Type B pancreatic cell (in vitro differentiated cells): ENCODE data around the gene SRSF5. TPM values are rescaled to one million over a fixed set of nuclear protein-coding genes. Genes with fewer than 3 reads are reported as not detected.

ENCODE experiments used
- DNase-seq: peaks from one replicate; pipeline ENCODE4 v3.0.0; 2021; ENCODE audit warnings: mixed read lengths; ENCODE audit not compliant: unreplicated experiment; ENCODE audit errors: extremely low spot score
- H3K27ac Mint-ChIP-seq: 2 replicates; pipeline ENCODE4 v1.8.0; 2021; ENCODE audit warnings: mild to moderate bottlenecking, mixed read lengths
- H3K27me3 Mint-ChIP-seq: 2 replicates; pipeline ENCODE4 v1.8.0; 2021; ENCODE audit warnings: mixed read lengths
- H3K36me3 Mint-ChIP-seq: 2 replicates; pipeline ENCODE4 v1.8.0; 2021; ENCODE audit warnings: mixed read lengths
- H3K4me1 Mint-ChIP-seq: one replicate; pipeline ENCODE4 v1.8.0; 2021; ENCODE audit warnings: mixed read lengths; ENCODE audit not compliant: unreplicated experiment
- H3K4me3 Mint-ChIP-seq: 2 replicates; pipeline ENCODE4 v1.8.0; 2021; ENCODE audit warnings: mild to moderate bottlenecking, mixed read lengths
- H3K9me3 Mint-ChIP-seq: 2 replicates; pipeline ENCODE4 v1.8.0; 2021; ENCODE audit warnings: mixed read lengths
- CTCF ChIP-seq: fragments of 200-600 bp; sonication (generic); conservative IDR thresholded peaks from 2 replicates; pipeline ENCODE4 v1.5.0; 2021; ENCODE audit warnings: antibody characterized with exemption, mild to moderate bottlenecking
- total RNA-seq: library from RNA; stranded (reverse); gene quantifications from 2 replicates; pipeline ENCODE4 v1.2.1, GENCODE V29; 2021; ENCODE audit warnings: low replicate concordance

SRSF5 gene
- total RNA-seq, 1 donor from 2014 or later, result 388 TPM

GRCh38 chr14:69816216-69816615 lies 49.3 kb downstream of the SRSF5 start:
- Mint-ChIP-seq H3K27me3 (peaks cover 4% of the 10 kb centered on the region), H3K27ac (no peak overlapping the region), H3K36me3 (no peaks in the 10 kb centered on the region), H3K9me3 (no peaks in the 10 kb centered on the region), H3K4me3 (no peak overlapping the region), H3K4me1 (peaks cover 4% of the 10 kb centered on the region)
- no peak for DNase-seq
- TF ChIP-seq CTCF, result no peak

GRCh38 chr14:69818758-69819191 lies 51.8 kb downstream of the SRSF5 start:
- peaks cover 4% of the 10 kb centered on the region for H3K27me3 Mint-ChIP-seq
- H3K27ac Mint-ChIP-seq, result no peak overlapping the region
- no peak overlapping the region for H3K4me3 Mint-ChIP-seq
- H3K36me3 Mint-ChIP-seq, result no peaks in the 10 kb centered on the region
- DNase-seq, result no peak
- no peaks in the 10 kb centered on the region for H3K9me3 Mint-ChIP-seq
- H3K4me1 Mint-ChIP-seq, result peaks cover 4% of the 10 kb centered on the region
- TF ChIP-seq CTCF, result peak; percentile 94

DNA sequence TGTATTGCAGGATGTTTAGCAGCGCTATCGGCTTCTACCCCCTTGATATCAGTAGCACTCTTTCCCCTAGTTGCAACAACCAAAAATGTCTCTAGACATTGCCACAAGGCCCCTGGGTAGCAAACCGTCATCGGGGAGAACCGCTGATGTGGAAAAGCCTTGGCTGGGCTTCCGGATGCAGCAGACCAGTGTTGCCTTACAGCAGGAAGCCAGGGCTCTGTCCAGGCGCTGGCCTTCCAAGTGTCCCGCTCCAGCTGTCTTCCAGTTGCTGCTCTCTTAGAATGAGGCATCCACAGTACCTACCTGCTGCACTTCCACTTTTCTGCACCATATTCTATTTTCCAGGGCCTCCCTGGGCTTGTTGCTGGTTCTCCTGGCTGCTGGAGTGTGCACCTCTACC lies 52.7 kb downstream of the SRSF5 start:
- peaks cover 4% of the 10 kb centered on the region for H3K4me1 Mint-ChIP-seq
- H3K4me3 Mint-ChIP-seq, result no peak overlapping the region
- no peak overlapping the region for H3K27ac Mint-ChIP-seq
- peaks cover 4% of the 10 kb centered on the region for H3K27me3 Mint-ChIP-seq
- H3K36me3 Mint-ChIP-seq, result no peaks in the 10 kb centered on the region
- no peaks in the 10 kb centered on the region for H3K9me3 Mint-ChIP-seq
- no peak for DNase-seq
- TF ChIP-seq CTCF, result no peak

DNA sequence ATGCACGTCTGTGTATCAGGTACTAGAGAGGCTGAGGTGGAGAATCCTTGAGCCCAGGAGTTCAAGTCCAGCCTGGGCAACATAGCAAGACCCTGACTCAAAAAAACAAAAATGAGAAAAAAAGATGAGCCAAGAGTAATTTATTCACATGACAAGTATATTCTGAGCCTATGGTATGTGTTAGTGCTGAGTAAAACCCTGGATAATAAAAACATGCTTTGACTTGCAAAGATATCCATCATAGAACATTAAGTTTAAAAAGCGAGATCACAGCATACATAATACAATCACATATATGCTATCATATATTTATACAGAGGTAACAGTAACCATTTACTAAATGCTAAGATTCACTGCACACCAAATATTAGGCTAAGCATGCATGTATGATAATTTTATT lies 54.0 kb downstream of the SRSF5 start:
- H3K4me3 Mint-ChIP-seq, result no peak overlapping the region
- peaks cover 4% of the 10 kb centered on the region for H3K27me3 Mint-ChIP-seq
- DNase-seq, result no peak
- TF ChIP-seq CTCF, result no peak
- no peaks in the 10 kb centered on the region for H3K36me3 Mint-ChIP-seq
- peaks cover 4% of the 10 kb centered on the region for H3K4me1 Mint-ChIP-seq
- no peak overlapping the region for H3K27ac Mint-ChIP-seq
- H3K9me3 Mint-ChIP-seq, result no peaks in the 10 kb centered on the region

Other genes starting within 250 kb of the SRSF5 start
- gene CCDC177, start 192.3 kb upstream of the SRSF5 start, total RNA-seq, result 0.21 and 3.4 TPM in 2 replicates
- gene SUSD6, start 155.5 kb upstream of the SRSF5 start, total RNA-seq, result 31.7 and 78.9 TPM in 2 replicates
- not detected in 2 replicates for gene SLC10A1, start 30.1 kb downstream of the SRSF5 start, total RNA-seq
- gene SMOC1, start 112.3 kb downstream of the SRSF5 start, total RNA-seq, result 7.2 and 20.7 TPM in 2 replicates